ENCODE results near the gene LETMD1.
"Not testable (repeated sequence)": the region's sequence is repeated elsewhere in the genome, so short reads cannot be mapped to it uniquely, and the experiment has no call there.

The LETMD1 gene

DNA sequence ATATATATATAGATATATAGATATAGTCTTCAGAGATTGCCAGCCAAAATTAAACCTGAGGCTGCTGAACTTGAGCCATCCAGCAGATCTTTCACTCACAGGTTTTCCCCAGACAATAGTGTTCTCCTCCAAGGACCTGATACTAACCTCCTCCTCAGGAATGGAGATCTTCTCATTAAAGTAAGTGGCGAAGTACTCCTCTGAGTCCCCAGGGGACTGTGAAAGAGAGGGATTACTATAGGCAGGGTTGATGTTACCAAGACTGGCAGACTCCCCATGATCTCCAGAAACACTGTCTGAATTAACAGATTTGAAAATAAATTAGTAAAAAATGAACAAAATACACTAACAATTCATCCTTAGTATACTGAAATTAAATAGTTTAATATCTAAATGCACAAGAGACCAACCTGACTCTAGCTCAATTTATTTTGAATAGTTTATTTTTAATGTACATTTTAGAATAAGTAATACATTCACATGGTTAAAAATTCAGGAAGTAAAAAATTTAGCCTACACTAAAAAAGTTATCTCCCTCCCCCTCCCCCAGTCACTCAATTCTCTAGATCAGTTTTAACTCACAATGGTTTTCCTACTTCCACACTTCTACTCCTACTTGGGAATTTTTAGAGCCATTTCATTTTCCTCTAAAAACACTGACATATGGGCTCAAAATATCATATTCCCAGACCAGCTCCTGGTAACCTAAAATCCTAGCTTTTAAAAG, 39.6 kb upstream of the LETMD1 start:
- no peak overlapping the region for H3K27ac ChIP-seq
- no peak for TF ChIP-seq ZFX (IDR thresholded peaks at IDR 0.05)
- TF ChIP-seq, protein P1, sequence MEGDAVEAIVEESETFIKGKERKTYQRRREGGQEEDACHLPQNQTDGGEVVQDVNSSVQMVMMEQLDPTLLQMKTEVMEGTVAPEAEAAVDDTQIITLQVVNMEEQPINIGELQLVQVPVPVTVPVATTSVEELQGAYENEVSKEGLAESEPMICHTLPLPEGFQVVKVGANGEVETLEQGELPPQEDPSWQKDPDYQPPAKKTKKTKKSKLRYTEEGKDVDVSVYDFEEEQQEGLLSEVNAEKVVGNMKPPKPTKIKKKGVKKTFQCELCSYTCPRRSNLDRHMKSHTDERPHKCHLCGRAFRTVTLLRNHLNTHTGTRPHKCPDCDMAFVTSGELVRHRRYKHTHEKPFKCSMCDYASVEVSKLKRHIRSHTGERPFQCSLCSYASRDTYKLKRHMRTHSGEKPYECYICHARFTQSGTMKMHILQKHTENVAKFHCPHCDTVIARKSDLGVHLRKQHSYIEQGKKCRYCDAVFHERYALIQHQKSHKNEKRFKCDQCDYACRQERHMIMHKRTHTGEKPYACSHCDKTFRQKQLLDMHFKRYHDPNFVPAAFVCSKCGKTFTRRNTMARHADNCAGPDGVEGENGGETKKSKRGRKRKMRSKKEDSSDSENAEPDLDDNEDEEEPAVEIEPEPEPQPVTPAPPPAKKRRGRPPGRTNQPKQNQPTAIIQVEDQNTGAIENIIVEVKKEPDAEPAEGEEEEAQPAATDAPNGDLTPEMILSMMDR (conservative IDR thresholded peaks at IDR 0.05): no peak

DNA sequence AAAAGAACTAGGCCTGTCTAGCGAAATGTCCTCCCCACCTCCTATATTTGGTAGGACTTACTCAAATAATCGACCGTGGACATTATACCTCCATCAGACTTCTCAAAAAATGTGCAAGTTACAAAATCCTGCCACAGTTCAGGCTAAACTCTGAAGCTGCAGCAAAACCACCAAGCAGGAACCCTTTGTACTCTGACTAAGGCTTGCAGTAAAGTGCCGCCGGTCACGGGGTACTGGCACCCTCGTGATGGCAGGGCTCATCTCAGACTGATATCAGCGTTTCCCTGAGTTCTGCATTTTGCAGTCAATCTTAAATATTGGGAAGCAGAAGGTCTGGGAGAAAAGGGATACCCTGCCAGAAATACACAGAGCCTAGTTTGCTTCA, 39.1 kb upstream of the LETMD1 start:
- TF ChIP-seq, protein P1 (conservative IDR thresholded peaks at IDR 0.05): no peak
- no peak for TF ChIP-seq ZFX (IDR thresholded peaks at IDR 0.05)
- no peak overlapping the region for H3K27ac ChIP-seq

DNA sequence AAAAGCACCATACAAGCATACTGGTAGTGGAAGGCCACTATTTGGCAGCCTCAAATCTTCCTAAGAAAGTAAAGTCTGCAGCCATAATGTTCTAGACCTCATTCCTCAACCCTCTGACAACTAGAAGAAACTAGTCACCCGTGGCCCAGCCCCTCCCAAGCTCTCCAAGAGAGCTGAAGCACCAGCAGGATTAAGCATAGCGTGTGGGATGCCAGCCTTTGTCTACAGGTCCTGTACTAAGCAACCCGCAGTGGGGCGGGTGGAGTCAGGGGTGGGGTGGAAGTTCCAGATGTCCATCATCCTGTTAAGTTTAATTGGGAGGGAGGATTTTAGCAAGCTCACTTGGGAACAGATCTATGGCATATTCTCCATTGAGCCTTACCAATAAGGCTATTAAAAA, 36.2 kb upstream of the LETMD1 start:
- no peak overlapping the region for H3K27ac ChIP-seq
- TF ChIP-seq, protein P1 (conservative IDR thresholded peaks at IDR 0.05): no peak
- no peak for TF ChIP-seq ZFX (IDR thresholded peaks at IDR 0.05)

DNA sequence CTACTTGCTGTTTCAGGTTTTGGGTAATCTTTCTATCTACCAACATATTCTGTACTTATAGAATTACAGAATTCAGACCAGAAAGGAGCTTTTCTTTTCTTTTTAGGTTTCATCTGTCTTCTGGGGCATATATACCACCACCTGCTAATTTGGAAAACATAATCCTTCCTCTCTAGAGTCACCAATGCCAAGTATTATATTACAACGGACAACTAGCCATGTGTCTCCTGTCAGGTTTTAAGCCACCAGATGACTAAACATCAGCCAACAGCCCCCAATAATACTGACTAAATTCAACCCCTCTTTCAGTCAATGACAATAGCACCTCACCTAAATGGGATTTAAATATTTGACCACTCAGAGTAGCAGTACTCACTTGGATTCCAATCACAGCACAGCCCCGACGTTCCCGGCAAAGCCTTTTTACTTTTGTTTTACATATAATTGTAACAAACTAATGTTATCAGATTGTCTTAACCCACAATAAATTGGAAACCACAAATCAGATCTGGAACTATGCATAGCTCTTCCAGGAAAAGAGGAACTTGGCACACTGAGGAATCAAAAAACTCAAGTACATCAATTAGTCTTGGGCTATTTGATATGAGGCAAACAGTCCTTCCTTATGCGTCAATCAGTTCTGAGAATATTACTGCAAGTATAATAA, 35.4 kb upstream of the LETMD1 start:
- TF ChIP-seq ZFX (IDR thresholded peaks at IDR 0.05): no peak
- TF ChIP-seq, protein P1 (conservative IDR thresholded peaks at IDR 0.05): no peak

DNA sequence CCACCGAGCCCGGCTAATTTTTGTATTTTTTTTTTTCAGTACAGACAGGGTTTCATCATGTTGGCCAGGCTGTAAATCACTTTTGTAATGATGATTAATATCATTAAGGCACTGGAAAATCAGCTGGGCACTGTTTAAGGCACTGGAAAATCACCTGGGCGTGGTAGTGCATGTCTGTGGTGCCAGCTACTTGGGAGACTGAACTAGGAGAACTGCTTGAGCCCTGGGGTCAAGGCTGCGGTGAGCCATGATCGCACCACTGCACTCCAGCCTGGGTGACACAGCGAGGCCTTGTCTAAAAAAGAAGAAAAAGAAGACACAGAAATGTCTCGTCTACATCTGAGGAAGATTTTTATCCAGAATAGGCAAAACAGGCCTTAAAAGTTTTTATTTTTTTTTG, 34.7 kb upstream of the LETMD1 start:
- no peak overlapping the region for H3K27ac ChIP-seq
- no peak for TF ChIP-seq ZFX (IDR thresholded peaks at IDR 0.05)
- TF ChIP-seq, protein P1 (conservative IDR thresholded peaks at IDR 0.05): no peak

More for the DNA sequence above, 35.4 kb upstream of the LETMD1 start:
- H3K27ac ChIP-seq: no peak overlapping the region

DNA sequence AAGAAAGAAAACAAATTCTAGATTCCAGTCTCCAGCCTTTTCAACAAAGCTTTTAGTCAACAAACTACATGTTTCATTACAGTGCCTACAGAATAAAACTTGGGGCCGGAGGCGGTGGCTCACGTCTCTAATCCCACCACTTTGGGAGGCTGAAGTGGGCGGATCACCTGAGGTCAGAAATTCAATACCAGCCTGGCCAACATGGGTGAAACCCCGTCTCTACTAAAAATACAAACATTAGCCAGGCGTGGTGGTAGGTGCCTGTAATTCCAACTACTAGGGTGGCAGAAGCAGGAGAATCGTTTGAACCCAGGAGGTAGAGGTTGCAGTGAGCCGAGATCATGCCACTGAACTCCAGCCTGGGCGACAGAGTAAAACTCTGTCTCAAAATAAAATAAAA, 33.7 kb upstream of the LETMD1 start:
- H3K27ac ChIP-seq: not testable (repeated sequence)

DNA sequence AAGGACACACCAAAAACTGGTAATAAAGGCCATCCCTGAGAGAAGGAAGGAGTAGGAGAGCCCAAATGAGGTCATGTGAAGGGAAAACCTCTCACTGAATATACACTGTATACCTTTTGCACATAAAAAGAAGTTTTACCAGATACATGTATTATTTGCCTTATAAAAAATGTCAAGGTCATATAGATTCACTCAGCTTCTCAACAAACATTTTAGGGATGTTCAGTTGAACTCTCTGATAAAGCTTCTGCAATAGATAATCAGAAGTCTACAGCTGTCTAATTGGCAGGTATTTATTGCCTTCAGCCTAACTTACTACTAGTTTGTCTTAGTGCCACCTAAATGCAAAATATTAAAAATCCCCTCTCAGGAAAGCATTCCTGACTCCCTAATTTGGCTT, 30.7 kb upstream of the LETMD1 start:
- TF ChIP-seq, protein P1 (conservative IDR thresholded peaks at IDR 0.05): no peak
- TF ChIP-seq ZFX (IDR thresholded peaks at IDR 0.05): no peak
- H3K27ac ChIP-seq: no peak overlapping the region

DNA sequence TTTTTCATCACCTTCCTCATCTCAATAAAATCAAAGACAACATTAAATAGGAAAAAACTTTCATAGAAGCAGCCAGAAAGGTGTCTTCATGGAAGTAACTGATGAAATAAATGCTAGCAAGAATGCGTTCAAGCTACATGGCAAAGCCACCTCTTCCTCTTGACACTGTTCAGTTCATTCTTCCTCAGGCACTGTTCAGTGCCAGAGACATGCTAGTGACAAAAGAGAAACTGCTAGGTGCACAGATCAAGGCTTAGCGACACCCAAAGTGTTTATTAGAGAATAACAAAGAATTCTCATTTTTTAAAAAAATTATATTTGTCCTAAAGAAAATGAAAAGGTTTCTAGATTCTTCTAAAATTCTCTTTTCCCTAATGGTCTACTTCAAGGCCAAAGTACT, 29.2 kb upstream of the LETMD1 start:
- TF ChIP-seq, protein P1 (conservative IDR thresholded peaks at IDR 0.05): no peak
- no peak for TF ChIP-seq ZFX (IDR thresholded peaks at IDR 0.05)

More for the DNA sequence above, 29.2 kb upstream of the LETMD1 start:
- no peak overlapping the region for H3K27ac ChIP-seq
